Measurements from ENCODE around the gene C1RL.

C1RL gene

DNA sequence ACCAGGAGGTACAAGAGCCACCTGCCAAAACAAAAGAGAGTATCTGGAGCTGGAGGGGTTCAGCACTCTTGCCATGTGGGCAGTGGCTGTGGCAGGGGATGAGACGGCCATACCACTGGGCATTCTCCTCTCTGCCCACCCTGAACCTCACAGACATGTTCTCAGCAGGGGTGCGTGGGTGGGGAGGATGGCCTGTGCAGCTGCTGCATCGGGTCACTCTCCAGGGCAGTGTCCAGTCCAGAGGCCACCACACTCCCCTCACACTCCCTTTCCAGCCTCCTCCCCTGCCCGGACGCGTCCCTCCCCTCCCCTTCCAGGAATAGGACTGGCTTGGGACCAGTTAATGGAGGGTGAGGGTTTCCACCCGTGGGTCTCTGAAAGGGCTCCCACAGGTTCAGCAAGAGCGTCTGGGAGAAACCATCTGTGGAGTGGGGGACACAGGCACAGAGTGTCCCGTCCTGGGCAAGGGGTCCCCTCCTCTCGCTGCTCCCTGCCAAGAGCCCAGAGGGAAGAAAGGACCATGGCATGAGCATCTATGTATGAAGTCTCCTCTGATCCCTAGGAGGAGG is 17.3 kb downstream of the C1RL start:
- DNase-seq: no peak

DNA sequence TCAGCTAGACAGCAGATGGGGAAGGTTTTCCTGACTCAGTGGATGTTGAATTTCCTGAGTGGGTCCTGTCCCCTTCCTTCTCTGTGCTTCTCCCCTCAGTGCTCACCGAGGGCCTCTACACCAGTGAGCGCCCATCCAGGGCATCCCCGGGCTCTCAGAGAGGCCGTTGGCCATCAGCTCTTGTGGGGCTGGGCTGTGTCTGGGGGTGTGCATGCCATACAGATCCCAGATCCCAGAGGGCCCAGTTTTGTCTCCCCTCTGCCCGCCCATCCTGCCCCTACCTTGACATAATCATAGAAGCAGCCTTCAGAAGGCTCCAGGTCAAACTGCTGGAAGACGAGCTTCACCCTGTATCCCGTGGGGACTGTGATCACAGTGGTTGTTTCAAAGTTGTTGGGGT is 17.8 kb downstream of the C1RL start:
- DNase-seq: no peak

DNA sequence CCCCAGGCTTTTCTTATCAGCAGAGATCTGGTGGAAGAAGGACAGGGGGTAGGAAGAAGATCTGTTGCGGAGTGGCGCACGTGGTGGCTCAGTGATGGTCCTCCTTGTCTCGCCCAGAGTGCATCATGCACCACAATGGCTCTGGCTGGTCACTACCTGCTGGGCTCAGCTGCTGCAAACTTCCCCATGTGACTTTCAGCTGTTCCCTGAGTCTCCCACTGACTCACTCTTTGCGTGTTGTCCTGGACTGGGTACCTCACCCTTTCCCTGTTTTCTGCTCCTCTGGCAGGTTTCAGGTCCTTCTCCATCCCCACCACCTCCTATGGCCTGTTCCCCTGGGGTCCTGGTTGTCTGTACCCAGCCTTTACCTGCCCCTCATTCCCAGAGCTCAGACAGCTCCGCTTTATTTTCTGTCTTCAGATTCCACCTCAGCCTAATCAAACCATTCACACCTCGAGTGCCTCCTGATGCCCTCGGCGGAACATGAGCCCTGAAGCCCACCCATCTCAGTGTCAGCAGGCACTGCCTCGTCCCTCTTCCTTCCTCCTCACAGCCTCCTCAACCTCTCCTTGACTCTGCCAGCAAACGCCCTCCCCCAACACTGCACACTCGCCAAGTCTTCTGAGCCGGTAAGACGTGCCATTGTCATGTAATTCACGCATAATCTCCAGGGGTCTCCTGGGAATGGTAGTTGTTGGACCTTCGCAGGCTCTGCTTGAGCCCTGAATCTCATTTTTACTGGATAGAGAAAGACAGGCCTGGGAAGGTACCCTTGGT is 18.6 kb downstream of the C1RL start:
- no peak for DNase-seq

DNA sequence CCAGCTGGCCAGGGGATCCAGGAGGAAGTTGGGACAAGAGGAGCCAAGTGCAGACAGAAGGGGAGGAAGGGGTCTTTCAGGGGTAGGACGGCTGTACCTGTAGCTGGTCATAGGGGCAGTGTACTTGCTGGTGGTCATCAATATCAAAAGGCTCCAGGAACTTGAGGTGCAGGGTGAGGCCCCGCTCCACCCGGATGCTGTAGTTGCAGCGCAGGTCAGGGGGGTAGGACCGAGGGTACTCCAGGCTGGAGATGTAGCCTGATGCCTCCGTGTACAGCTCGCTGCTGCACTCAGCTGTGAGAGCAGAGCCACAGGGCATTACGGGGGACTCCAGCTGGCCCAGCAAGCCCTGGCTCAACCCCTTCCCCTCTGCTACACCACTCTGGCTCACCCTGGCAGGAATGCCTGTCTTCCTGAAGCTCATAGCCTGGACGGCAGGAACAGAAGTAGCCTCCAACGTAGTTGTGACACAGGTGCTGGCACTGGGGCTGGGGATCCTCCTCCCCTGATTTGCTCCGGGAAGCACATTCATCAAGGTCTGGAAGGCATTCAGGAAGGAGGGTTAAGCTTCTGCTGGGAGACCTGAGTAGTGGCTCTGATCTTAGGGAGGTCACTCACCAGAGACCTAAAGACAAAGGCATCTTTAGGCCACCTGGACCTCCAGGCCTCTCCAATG is 19.7 kb downstream of the C1RL start:
- DNase-seq: no peak

DNA sequence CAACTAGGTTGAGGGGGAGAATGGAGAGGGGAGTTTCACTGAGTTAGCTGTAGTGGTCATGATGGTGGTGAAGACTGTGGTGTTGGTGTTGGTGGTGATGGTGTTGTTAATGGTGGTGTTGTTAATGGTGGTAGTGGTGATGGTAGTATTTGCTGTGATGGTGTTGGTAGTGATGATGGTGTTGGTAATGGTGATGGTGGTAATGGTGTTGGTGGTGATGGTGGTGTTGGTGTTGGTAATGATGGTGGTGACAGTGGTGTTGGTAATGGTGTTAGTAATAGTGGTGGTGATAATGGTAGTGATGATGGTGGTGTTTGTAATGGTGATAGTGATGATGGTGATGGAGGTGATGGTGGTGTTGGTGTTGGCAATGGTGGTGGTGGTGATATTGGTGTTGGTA is 25.9 kb downstream of the C1RL start:
- DNase-seq: no peak

DNA sequence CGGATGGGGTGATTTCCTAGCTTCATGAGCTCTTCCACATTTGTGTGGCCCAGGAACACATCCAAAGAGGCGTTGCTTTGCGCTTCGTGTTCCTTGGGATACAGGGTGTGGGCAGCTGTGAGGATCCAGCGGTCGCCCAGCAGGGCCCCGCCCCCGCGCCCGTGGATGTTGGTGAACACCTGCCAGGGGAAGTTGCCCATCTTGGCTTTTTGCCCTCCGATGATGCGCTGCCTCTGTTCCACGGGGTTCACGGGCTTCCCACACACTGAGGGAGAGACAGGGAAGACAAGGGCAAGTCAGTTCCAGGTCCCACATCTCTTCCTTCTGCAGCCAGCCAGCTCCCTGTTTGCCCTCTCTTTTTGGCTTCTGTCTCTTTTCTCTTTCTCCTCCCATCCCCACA is 28.0 kb downstream of the C1RL start:
- DNase-seq: no peak

DNA sequence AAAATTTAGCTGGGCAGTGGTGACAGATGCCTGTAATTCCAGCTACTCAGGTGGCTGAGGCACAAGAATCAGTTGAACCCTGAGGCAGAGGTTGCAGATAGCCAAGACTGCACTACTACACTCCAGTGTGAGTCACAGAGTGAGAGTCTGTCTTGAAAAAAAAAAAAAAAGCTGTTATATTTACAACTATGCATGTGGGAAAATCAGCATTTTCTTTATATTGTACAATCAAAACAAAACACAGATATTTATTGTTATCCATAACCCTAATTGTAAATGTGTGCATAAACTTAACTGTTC is 29.2 kb downstream of the C1RL start:
- no peak for DNase-seq

DNA sequence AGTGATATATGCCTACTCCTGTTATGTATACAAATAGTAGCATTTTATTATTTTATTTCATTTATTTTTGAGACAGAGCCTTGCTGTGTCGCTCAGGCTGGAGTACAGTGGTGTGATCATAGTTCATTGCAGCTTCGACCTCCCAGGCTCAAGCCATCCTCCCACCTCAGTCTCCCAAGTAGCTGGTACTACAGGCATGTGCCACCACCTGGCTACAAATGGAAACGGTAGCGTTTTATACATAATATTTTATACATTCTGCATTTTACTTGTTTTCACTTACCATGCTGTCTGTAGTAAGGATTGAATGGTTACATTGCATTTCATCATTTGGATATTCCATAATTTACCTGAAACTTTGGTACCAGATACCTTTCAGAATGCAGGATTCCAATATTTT is 30.9 kb downstream of the C1RL start:
- no peak for DNase-seq

DNA sequence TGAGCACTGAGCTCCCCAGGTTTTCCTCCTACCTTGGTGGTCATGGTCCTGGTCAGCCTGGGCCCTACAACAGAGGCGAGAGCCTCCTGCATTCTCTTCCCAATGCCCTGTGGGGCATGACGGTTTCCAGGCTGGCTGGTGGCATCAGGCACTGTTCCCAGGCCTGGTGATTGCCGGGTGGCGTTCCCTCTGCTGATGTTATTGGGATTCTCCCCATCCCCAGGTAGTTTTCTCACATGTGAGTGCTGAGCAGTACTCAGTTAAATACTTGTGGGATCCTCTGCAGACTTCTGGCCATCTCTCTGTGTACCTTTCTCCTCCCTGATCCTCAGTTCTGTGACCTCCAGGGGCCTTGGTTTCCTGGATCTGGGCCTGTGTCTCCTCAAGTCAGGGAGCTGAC is 32.5 kb downstream of the C1RL start:
- no peak for DNase-seq

DNA sequence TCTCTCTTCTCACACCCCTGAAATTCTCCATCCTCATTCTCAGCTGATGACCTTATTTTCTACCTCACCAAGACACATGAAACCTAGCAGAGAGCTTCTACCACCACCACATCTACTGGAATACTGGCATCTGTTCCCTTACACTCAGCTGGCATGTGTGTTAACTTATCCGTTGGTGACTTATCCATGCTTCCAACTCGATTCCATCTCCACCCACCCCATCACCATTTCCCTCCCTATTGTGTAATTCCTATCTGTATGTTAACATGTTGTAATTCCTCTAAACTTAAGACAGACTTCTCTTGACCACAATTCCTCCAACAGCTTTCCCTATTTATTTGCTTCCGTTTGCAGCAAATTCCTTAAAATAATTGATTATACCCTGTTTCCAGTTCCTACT is 33.1 kb downstream of the C1RL start:
- no peak for DNase-seq

DNA sequence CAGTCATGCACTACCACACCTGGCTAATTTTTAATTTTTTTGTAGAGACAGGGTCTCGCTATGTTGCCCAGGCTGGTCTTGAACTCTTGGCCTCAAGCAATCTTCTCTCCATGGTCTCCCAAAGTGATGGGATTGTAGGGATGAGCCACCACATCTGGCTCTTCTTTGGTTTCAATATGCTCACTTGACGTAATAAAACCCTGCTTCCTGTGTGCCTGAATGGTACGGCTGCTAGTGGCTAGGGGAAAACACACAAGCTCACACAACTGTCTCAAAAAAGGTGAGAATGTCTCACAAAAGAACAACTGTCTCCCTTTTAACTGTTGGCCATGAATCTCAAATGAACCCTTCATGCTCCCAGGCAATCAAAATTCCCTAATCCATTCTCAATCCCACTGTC is 33.5 kb downstream of the C1RL start:
- no peak for DNase-seq

DNA sequence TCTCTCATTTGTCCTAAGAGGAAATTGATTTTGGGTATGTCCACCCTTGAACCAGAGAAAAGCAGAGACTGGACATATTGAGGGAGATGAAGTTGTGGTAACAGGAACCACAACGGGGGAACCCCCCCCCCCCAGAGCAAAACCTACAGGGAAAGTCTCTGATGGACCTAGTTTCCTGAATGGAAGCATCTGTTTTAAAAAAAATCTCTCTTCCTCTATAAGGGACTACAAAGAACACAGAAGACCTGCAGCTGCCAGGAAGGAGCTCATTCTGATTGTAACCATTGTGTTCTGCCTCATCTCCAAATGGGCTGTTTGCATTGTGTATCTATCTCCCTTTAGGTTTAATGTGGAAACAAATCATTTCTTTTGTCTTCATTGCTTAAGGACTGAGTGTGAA is 35.1 kb downstream of the C1RL start:
- DNase-seq: no peak

DNA sequence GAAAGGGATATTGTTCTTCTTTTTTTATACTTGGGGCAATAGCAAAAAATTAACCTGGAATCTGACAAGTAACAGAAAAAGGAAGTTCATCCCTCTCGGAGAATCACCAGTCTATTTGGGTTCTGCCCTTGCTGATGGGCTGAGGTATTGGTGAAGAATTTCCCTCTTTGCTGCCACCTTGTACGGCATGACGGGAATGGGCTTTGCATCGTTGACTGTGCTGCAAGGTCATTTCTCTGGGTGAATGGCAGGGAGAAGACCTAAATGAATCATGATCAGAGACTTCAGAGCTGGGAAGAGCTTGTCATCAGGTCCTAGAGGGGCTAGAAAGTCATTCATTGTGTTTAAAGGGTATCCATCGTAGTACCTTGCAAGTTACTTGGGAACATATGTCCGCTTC is 36.5 kb downstream of the C1RL start:
- no peak for DNase-seq

DNA sequence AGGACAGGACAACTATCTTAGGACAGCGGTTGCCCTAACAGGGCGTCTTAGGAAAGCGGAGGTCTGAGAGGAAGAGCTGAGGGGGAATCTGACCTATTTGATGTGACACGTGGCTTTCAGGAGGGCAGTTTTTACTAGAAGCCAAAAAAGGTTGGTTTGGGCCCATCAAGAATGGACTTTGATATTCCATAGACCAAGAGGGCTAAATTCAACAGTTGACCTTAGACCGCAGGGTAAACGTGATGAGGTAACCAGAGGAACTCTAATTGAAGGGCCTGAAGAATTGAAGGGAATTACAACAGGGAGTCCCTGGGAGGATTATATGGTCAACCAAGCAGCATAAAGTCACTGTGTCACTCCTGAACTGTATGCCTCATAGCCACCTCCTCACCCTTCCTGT is 37.0 kb downstream of the C1RL start:
- no peak for DNase-seq

DNA sequence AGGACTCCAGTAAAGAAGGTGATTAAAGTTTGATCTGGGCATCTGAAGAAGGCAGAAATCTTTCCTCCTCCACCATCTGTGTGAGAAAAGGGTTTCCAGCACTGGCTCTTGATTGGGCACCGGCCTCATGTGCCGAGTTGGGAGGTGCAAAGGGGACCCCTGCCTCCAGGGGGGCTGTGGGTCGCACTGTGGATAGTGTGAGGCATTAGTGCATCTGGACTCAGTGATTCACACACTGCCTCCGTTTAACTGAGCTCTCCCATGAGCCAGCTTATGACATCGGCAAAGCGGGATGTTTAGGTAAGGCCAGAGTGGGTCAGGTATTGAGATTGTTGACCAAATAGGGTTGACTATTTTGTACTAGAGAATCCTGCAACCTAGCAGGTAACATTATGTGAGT is 39.6 kb downstream of the C1RL start:
- DNase-seq: no peak

DNA sequence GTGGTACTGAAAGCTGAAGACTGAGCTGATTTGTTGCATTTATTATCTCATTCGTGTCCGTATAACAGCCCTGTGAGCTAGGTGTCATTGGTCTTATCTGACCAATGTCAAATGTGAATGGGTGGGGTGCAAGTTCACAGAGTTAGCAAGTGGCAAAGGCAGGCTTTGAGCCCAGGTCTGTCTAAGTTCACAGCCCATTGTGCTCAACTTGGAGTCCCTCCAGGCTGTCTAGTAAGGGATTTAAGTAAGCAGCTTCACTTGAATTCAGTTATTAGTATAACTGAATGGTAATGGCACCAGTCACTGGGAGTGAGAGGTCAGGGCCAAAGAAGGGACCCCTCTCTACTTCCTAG is 40.0 kb downstream of the C1RL start:
- DNase-seq: no peak

DNA sequence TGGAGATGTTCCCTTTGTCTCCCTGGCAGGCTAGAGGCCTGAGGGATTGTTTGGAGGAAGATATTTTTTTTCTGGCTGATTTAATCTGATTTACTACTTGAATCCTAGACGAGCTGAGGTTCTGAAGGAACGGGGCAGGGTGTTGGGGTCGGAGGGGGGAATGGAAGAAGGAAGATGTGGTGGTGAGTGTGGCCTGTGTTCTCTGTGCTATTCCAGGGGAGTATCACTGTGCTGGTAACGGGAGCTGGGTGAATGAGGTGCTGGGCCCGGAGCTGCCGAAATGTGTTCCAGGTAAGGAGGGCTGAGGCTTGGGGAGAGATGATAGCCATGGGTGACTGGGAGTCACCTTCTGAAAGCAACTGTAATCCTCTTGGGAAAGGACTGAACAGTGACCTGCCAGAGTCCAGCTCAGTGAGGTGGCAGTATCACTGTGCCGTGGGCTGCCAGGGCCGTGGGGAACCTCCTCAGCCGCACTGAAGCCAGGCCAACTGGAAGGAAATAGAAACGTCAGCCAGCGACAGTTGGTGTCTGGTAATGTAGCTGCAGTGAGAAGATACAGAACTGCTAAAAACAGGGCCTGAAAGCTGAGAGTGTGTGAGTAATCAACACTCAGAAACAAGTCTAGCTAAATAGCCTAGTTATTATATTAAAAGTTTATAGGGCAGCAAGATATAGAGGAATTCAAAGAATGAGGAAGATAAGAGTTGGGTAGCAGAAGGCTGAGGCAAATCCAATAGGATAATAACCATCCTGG is 40.6 kb downstream of the C1RL start:
- no peak for DNase-seq

DNA sequence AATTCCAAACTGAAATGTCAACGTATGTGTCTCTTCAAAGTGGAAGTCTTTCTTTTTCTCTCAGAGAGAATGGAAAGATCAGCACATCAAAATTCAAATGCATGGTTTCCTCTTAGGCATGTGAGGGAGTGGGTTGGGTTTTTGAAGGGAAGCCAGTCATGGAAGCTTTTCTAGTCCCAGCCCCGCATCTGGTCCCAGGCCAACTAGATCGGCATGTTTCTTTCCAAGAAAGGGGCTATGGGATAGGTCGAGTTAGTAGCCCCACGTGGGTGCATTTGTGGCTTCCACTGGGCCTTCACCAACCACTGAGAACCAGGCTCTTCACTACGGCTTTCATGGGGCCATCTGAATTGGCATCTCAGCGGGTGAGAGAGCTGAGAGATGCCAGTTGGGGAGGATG is 41.9 kb downstream of the C1RL start:
- no peak for DNase-seq

DNA sequence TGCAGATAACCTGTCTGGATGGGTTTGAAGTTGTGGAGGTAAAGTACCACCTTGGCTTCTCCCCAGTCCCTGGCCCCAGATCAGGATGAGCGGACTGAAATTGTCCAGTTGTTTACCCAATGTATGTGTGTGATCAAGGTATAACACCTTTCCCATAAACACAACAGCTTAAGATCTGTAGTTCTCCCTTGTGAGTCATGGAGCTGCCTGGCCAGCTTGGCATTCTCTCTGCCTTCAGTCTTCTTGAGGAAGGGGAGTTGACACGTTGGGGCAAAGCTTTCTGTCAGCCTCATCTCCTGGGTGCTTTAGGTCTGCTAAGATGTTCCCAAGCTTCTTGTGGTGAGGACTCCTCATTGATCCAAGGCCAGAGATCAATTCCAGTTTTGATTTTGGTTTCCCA is 42.4 kb downstream of the C1RL start:
- no peak for DNase-seq

DNA sequence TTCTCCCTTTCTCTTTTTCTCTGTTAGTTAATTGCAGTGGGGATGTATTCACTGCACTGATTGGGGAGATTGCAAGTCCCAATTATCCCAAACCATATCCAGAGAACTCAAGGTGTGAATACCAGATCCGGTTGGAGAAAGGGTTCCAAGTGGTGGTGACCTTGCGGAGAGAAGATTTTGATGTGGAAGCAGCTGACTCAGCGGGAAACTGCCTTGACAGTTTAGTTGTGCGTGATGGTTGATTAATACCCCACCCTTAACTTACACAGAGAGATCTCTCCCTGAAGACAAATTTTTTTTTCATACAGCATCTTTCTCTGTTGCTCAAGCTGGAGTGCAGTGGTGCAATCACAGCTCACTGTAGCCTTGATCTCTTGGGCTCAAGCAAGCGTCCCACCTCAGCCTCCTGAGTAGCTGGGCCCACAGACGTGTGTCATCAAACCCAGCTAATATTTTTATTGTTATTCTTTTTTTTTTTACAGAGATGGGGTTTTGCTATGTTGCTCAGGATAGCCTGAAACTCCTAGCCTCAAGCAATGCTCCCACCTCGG is 43.9 kb downstream of the C1RL start:
- DNase-seq: no peak

DNA sequence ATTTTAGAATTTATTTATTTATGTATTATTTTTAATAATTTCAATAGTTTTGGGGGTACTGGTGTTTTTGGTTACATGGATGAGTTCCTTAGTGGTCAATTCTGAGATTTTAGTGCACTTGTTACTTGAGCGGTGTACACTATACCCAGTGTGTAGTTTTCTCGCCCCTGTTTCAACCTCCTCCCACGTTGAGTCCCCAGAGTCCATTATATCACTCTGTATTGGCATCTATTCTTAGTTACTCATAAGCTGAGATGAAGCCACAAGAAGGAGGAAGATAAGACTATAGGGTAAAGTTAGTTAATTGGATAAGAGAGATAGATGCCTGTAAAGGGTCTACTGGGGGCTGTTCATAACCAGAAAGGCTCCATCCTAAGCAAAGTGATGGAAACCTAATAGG is 44.5 kb downstream of the C1RL start:
- no peak for DNase-seq

DNA sequence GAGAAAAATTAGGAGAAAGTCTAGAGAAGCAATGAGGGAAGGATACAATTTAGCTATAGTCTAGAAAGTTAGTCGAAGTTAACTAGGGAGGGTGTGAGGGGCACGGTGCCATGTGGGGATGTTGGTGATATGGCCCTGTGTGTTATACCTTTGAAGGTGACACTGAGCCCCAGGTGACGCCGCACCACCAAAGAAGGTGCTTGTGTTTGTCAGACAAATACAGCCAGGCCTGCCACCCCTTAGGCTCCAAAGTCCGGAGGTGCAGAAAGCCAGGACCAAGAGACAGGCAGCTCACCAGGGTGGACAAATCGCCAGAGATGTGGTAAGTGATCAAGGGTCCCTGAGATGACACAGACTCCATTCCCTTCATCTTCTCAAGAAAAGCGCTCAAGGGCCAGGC is 47.4 kb downstream of the C1RL start:
- DNase-seq: no peak

DNA sequence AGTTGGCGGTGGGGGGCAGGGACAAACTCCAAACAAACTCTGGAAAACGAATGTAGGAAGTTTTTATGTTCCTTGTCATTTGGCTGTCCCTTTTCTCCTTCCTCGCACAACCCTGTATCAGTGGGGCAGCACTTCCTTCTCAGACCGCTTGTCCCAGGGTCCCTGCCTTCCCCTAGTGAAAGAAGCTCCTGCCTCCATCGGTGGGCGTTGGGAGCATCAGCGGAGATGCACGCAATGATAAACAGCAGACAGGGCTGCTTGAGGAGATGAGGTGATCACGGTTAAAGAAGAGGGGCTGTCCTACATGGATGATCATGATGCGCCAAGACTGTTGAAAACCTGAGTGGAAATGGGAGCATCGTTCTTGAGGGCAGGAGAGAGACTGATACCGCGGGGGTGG is 47.9 kb downstream of the C1RL start:
- DNase-seq: no peak
